Measurements from ENCODE around the gene ZNF746.

DNA sequence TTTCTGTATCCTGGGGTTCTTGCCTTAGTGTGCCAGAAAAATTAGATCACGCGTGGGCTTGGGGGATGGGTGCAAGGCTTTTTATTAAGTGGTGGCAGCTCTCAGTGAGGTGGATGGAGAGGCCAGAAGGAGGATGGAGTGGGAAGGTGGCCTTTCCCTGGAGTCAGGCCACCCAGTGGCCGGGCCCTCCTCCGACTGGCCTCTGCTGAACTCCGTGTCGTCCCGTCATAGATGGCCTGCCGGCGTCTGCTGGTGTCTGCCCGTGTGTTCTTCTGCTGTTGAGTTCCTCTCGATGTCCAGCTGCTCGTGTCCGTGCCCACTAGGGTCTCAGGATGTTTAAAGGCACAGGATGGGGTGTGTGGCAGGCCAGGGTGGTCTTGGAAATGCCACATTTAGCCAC, 4.0 kb upstream of the ZNF746 start:
- no peak for TF ChIP-seq POLR2A (IDR thresholded peaks at IDR 0.05)
- TF ChIP-seq, protein P1, sequence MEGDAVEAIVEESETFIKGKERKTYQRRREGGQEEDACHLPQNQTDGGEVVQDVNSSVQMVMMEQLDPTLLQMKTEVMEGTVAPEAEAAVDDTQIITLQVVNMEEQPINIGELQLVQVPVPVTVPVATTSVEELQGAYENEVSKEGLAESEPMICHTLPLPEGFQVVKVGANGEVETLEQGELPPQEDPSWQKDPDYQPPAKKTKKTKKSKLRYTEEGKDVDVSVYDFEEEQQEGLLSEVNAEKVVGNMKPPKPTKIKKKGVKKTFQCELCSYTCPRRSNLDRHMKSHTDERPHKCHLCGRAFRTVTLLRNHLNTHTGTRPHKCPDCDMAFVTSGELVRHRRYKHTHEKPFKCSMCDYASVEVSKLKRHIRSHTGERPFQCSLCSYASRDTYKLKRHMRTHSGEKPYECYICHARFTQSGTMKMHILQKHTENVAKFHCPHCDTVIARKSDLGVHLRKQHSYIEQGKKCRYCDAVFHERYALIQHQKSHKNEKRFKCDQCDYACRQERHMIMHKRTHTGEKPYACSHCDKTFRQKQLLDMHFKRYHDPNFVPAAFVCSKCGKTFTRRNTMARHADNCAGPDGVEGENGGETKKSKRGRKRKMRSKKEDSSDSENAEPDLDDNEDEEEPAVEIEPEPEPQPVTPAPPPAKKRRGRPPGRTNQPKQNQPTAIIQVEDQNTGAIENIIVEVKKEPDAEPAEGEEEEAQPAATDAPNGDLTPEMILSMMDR (IDR thresholded peaks at IDR 0.05 in 4 of 5, conservative IDR thresholded peaks at IDR 0.05 in 1 of 5), result no peak

Data from gastrocnemius medialis (tissue), 4 donors.